ENCODE results near the gene SCAANT1.

Gene SCAANT1

GRCh38 chr3:63945558-63946096 lies 33.4 kb upstream of the SCAANT1 start:
- TF ChIP-seq GATA2 (IDR thresholded peaks at IDR 0.05; ENCODE audit: low read depth, low read length) (no peak), GATA3 (IDR thresholded peaks at IDR 0.05; ENCODE audit: low read depth, low read length) (no peak)

- no peak for TF ChIP-seq GATA3 (IDR thresholded peaks at IDR 0.05; ENCODE audit: low read depth, low read length)
- no peak for TF ChIP-seq GATA2 (IDR thresholded peaks at IDR 0.05; ENCODE audit: low read depth, low read length)
These were observed 31.5 kb upstream of the SCAANT1 start for GRCh38 chr3:63943678-63944077.

DNA sequence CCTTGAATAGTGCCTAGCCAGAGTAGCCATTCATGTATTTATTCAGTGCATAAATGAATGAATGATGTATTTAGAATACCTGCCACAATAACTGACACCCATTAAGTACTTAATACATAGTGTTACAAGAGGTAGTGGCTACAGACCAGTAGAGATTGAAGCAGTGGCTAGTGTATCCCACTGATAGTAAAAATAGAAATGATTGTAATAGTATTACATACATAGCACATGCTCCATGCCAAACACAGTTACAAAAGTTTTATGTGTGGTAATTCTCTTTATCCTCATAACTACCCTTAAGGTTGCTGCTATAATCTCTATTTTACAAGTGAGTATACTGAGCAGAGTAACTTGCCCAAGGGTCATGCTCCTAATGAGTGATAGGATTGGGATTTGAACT lies 30.3 kb upstream of the SCAANT1 start:
- no peak for TF ChIP-seq GATA2 (IDR thresholded peaks at IDR 0.05; ENCODE audit: low read depth, low read length)
- no peak for TF ChIP-seq GATA3 (IDR thresholded peaks at IDR 0.05; ENCODE audit: low read depth, low read length)

DNA sequence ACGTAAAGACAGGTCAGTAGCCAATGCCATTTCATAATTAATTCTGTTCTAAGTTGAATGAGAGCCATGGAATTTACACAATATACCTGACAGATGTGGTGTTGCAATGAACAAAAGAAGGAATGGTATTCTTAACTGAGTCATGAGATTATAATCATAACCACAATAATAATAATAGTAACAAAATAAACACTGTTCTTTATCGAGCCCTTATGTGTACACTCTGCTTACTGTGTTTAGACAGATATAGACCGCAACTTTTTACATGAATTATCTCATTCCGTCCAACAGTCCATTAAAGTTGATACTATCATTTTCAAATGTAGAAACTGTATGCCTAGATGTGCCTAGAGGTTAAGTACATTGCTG lies 28.2 kb upstream of the SCAANT1 start:
- no peak for TF ChIP-seq GATA3 (IDR thresholded peaks at IDR 0.05; ENCODE audit: low read depth, low read length)
- TF ChIP-seq GATA2 (IDR thresholded peaks at IDR 0.05; ENCODE audit: low read depth, low read length) = no peak

- no peak for TF ChIP-seq GATA2 (IDR thresholded peaks at IDR 0.05; ENCODE audit: low read depth, low read length)
- TF ChIP-seq GATA3 (IDR thresholded peaks at IDR 0.05; ENCODE audit: low read depth, low read length) = no peak
These were observed 25.8 kb upstream of the SCAANT1 start for GRCh38 chr3:63937661-63938651.

- TF ChIP-seq GATA2 (IDR thresholded peaks at IDR 0.05; ENCODE audit: low read depth, low read length) (no peak), GATA3 (IDR thresholded peaks at IDR 0.05; ENCODE audit: low read depth, low read length) (no peak)
These were observed 24.7 kb upstream of the SCAANT1 start for GRCh38 chr3:63936925-63937324.

DNA sequence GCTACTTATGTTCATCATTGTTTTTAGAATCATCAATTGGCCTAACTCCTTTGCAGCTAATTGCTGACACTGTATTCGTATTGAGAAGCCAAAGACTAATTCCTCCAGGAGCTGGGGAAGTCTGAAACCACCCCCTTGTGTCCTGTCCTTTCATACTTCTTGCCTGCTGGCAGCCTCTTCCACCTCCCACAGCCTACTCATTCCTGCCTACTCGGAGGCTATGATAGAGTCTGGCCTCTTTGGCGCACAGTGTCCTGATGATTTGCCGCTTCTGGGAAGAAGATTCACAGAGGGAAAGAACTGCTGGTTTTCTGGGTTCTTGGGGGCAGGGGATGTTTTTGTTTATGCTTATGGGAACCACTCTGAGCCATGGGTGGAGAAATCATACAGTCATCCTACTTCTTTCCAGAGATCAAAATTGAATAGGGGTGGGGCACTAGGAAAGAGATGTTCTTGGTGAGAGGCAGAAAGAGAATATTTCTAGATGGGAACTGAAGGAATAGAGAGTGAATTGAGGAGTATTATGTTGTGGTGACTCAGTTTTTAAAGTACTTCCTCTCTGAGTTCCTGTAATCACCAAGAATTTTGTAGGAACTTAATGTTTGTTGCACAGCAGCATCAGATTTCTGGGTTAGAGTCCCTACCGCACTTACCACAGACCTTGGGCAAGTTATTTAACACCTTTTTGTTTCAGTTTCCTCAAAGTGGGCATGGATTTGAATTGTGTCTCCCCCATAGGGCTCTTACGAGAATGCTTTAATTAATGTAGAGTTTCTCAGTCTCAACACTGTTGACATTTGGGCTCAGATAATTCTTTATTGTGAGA lies 22.1 kb upstream of the SCAANT1 start:
- TF ChIP-seq GATA3 (IDR thresholded peaks at IDR 0.05; ENCODE audit: low read depth, low read length) = no peak
- TF ChIP-seq GATA2 (IDR thresholded peaks at IDR 0.05; ENCODE audit: low read depth, low read length) = no peak

DNA sequence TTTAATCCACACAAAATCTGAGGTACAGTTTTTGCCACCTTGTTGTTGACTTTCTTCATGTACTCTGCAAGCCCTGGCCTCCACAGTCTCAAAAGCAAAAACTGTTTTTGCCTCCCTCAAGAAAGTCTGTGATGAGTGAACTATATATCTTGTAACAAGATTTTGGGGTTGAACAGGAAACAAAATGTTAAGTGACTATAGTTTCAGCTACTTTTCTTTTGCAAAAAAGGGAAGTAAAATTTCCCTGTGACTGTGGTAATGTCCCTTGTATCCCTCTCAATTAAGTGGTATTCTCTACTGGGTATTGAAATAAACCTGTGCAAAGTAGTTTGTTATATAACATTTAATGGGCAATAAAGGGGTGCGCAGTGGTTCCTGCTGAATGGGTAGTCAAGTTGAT lies 21.3 kb upstream of the SCAANT1 start:
- no peak for TF ChIP-seq GATA2 (IDR thresholded peaks at IDR 0.05; ENCODE audit: low read depth, low read length)

- TF ChIP-seq GATA3 (IDR thresholded peaks at IDR 0.05; ENCODE audit: low read depth, low read length) = no peak
These were observed 20.5 kb upstream of the SCAANT1 start for GRCh38 chr3:63932509-63933212.

DNA sequence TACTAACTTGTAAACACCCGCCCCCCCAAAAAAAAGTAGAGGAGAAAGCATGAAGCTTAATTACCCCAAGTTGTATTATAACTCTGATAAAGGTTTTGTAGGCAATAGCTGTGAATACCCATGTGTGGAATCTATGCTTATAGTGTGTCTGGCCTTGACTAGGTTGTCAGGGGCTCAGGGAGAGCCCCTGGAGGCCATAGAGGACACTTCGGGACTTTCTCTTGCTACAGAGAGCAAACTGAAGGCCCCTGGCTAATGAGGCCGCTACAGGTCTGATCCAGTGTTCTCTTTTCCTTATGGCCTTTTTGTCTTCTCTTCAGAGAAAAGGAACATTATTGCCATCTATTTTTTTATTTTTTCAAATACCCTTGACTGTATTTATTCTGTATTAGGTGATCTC lies 19.1 kb upstream of the SCAANT1 start:
- no peak for TF ChIP-seq GATA3 (IDR thresholded peaks at IDR 0.05; ENCODE audit: low read depth, low read length)
- TF ChIP-seq GATA2 (IDR thresholded peaks at IDR 0.05; ENCODE audit: low read depth, low read length) = no peak

DNA sequence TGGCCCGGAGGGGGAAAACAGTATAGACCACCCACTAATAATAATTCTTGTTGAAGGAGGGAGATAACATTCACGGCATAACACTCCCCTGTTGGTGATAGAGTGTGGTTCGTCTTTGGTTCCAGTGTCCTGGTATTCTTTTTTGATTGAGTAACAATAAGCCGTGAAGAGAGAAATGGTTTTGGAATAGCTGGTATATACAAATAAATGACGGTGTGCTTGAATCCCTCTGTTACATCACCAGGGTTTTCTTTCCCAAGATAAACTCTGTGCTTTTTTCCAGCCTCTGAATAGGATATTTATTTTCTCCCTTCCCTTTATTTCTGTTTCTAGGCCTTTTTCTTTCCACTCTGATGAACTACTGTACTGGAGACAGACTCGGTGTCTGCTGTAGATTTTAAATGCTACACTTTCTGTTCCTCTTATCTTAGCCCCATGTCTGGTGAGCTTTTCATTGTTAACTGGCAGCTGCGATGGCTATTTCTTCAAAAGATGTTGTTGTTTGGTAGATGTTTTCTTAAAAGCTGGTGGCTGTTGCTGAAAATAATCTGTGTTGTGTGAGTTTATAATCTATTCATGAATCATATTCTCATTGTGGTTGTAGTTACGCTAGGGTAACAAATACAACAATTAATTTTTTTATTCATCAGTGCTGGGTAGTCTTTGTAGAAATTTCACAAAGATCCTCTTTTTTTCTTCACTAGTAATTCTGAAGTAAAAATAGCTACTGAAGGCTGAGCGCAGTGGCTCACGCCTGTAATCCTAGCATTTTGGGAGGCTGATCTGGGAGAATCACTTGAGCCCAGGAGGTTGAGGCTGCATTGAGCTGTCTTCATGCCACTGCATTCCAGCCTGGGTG lies 15.5 kb upstream of the SCAANT1 start:
- TF ChIP-seq GATA3 (IDR thresholded peaks at IDR 0.05; ENCODE audit: low read depth, low read length) (no peak), GATA2 (IDR thresholded peaks at IDR 0.05; ENCODE audit: low read depth, low read length) (no peak)

- TF ChIP-seq GATA2 (IDR thresholded peaks at IDR 0.05; ENCODE audit: low read depth, low read length) (no peak), GATA3 (IDR thresholded peaks at IDR 0.05; ENCODE audit: low read depth, low read length) (no peak)
These were observed 14.1 kb upstream of the SCAANT1 start for GRCh38 chr3:63926309-63926708.

Measured in SH-SY5Y (cell line).